Neural progenitor cell (in vitro differentiated cells): Measurements from ENCODE around the gene TEAD3. TPM values are rescaled to one million over a fixed set of nuclear protein-coding genes. Genes with fewer than 3 reads are reported as not detected.

ENCODE experiments used
- DNase-seq: peaks from one replicate; pipeline ENCODE4 v3.0.0-alpha.2; 2016; ENCODE audit warnings: low spot score
- H2AFZ ChIP-seq: fragments of 200-600 bp; sonication (generic); replicated peaks from 2 replicates; pipeline ENCODE4 v1.6.1; 2016; ENCODE audit warnings: antibody characterized with exemption
- H3F3A ChIP-seq: fragments of 200-600 bp; sonication (generic); 2 replicates; pipeline ENCODE4 v1.6.1; 2016; ENCODE audit warnings: antibody characterized with exemption, low read depth
- H3K27ac ChIP-seq: fragments of 200-600 bp; sonication (generic); 2 replicates; pipeline ENCODE4 v1.5.1; 2016; ENCODE audit warnings: mild to moderate bottlenecking
- H3K27me3 ChIP-seq: fragments of 200-600 bp; sonication (generic); 2 replicates; pipeline ENCODE4 v1.6.1; 2016; ENCODE audit warnings: mild to moderate bottlenecking, moderate library complexity
- H3K36me3 ChIP-seq: fragments of 200-600 bp; sonication (generic); 2 replicates; pipeline ENCODE4 v1.5.1; 2016
- H3K4me1 ChIP-seq: fragments of 200-600 bp; sonication (generic); 2 replicates; pipeline ENCODE4 v1.6.1; 2016; ENCODE audit warnings: mixed run types
- H3K4me2 ChIP-seq: fragments of 200-600 bp; sonication (generic); 2 replicates; pipeline ENCODE4 v1.6.1; 2016
- H3K4me3 ChIP-seq: fragments of 200-600 bp; sonication (generic); 2 replicates; pipeline ENCODE4 v1.5.1; 2016
- H3K79me2 ChIP-seq: fragments of 200-600 bp; sonication (generic); 2 replicates; pipeline ENCODE4 v1.6.1; 2016; ENCODE audit warnings: low read depth
- H3K9ac ChIP-seq: fragments of 200-600 bp; sonication (generic); 2 replicates; pipeline ENCODE4 v1.6.1; 2016
- H3K9me3 ChIP-seq: fragments of 200-600 bp; sonication (generic); 2 replicates; pipeline ENCODE4 v1.5.1; 2016; ENCODE audit warnings: low read depth
- H4K20me1 ChIP-seq: fragments of 200-600 bp; sonication (generic); 2 replicates; pipeline ENCODE4 v1.6.1; 2016; ENCODE audit warnings: low read depth
- H3K27ac Mint-ChIP-seq: 3 replicates; pipeline ENCODE4 v1.8.0; 2021; ENCODE audit warnings: mixed read lengths
- H3K27me3 Mint-ChIP-seq: 2 replicates; pipeline ENCODE4 v1.8.0; 2022; ENCODE audit warnings: low read depth, mild to moderate bottlenecking, inconsistent platforms, moderate library complexity, mixed read lengths; ENCODE audit not compliant: insufficient read depth
- H3K36me3 Mint-ChIP-seq: 3 replicates; pipeline ENCODE4 v1.8.0; 2021; ENCODE audit warnings: mixed read lengths
- H3K4me1 Mint-ChIP-seq: 3 replicates; pipeline ENCODE4 v1.8.0; 2021; ENCODE audit warnings: mixed read lengths
- H3K4me3 Mint-ChIP-seq: 3 replicates; pipeline ENCODE4 v1.8.0; 2021; ENCODE audit warnings: mild to moderate bottlenecking, moderate library complexity, mixed read lengths
- H3K9me3 Mint-ChIP-seq: 3 replicates; pipeline ENCODE4 v1.8.0; 2020; ENCODE audit warnings: mixed read lengths
- CTCF ChIP-seq: fragments of 200-600 bp; sonication (generic); IDR thresholded peaks from 2 replicates; pipeline ENCODE4 v1.5.1; 2017; ENCODE audit warnings: antibody characterized with exemption, mild to moderate bottlenecking
- EZH2 ChIP-seq: fragments of 200-600 bp; sonication (generic); IDR thresholded peaks from 2 replicates; pipeline ENCODE4 v1.6.1; 2017; ENCODE audit warnings: antibody characterized with exemption, mild to moderate bottlenecking, moderate library complexity
- EZH2phosphoT487 ChIP-seq: fragments of 200-600 bp; sonication (generic); IDR thresholded peaks from 2 replicates; pipeline ENCODE4 v1.6.1; 2017; ENCODE audit warnings: antibody characterized with exemption
- total RNA-seq: library from RNA; depleted of rRNA; stranded (reverse); fragments of >200 nt; gene quantifications from 2 replicates; pipeline ENCODE4 v1.2.3, GENCODE V29; 2015; ENCODE audit warnings: low replicate concordance

Gene TEAD3
- total RNA-seq, 1 donor from 2014 or later, result 9.7 TPM

GRCh38 chr6:35508027-35508426 is 11.1 kb upstream of the TEAD3 start:
- Histone ChIP-seq H2AFZ (no peak overlapping the region), H3K4me1 (peaks cover 38% of the 10 kb centered on the region), H3K4me3 (no peak overlapping the region), H3K27ac (no peak overlapping the region), H3K9me3 (no peaks in the 10 kb centered on the region), H3K36me3 (no peaks in the 10 kb centered on the region), H3K4me2 (no peak overlapping the region), H3K9ac (no peak overlapping the region), H3K27me3 (peaks cover 10% of the 10 kb centered on the region), H3K79me2 (no peaks in the 10 kb centered on the region), H4K20me1 (no peaks in the 10 kb centered on the region), H3F3A (peaks cover 13% of the 10 kb centered on the region)
- DNase-seq, result no peak
- Mint-ChIP-seq H3K36me3 (no peaks in the 10 kb centered on the region), H3K4me3 (no peak overlapping the region), H3K27me3 (peaks cover 20% of the 10 kb centered on the region), H3K27ac (no peak overlapping the region), H3K4me1 (peaks cover 42% of the 10 kb centered on the region), H3K9me3 (no peaks in the 10 kb centered on the region)
- TF ChIP-seq EZH2phosphoT487 (no peak), EZH2 (no peak), CTCF (no peak)

DNA sequence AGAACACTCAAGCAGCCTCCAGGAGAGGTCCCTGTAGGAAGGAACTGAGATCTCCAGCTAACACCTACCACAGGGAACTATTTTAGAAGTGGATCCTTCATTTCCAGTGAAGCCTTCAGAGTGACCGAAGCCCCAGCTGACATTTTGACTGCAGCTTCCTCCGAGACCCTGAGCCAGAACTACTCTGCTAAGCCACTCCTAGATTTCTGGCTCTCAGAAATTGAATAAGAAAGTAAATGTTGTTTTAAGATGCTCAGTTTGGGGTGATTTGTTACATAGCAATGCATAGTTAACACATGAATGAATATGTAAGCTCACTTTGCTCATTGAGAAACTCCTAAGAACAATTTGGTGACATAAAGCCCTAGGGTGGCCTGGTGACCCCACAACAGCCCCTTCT is 10.3 kb upstream of the TEAD3 start:
- peaks cover 13% of the 10 kb centered on the region for H3F3A ChIP-seq
- H3K9me3 ChIP-seq, result no peaks in the 10 kb centered on the region
- TF ChIP-seq EZH2phosphoT487 (no peak), EZH2 (no peak), CTCF (no peak)
- no peak overlapping the region for H3K4me2 ChIP-seq
- no peaks in the 10 kb centered on the region for H3K9me3 Mint-ChIP-seq
- H3K27me3 Mint-ChIP-seq, result peaks cover 22% of the 10 kb centered on the region
- H2AFZ ChIP-seq, result no peak overlapping the region
- no peaks in the 10 kb centered on the region for H4K20me1 ChIP-seq
- H3K79me2 ChIP-seq, result no peaks in the 10 kb centered on the region
- H3K4me1 ChIP-seq, result peaks cover 31% of the 10 kb centered on the region
- no peak overlapping the region for H3K4me3 Mint-ChIP-seq
- H3K4me1 Mint-ChIP-seq, result peaks cover 36% of the 10 kb centered on the region
- H3K36me3 ChIP-seq, result no peaks in the 10 kb centered on the region
- H3K27ac Mint-ChIP-seq, result no peak overlapping the region
- peaks cover 10% of the 10 kb centered on the region for H3K27me3 ChIP-seq
- H3K36me3 Mint-ChIP-seq, result no peaks in the 10 kb centered on the region
- H3K4me3 ChIP-seq, result no peak overlapping the region
- H3K27ac ChIP-seq, result no peak overlapping the region
- DNase-seq, result no peak
- H3K9ac ChIP-seq, result no peak overlapping the region

- Histone ChIP-seq H3F3A (peaks cover 13% of the 10 kb centered on the region), H3K36me3 (no peaks in the 10 kb centered on the region), H3K79me2 (no peaks in the 10 kb centered on the region), H3K4me1 (peaks cover 29% of the 10 kb centered on the region), H3K4me2 (no peak overlapping the region), H4K20me1 (no peaks in the 10 kb centered on the region), H3K9ac (no peak overlapping the region), H3K27ac (no peak overlapping the region), H3K9me3 (no peaks in the 10 kb centered on the region), H3K4me3 (no peak overlapping the region), H2AFZ (no peak overlapping the region), H3K27me3 (peaks cover 10% of the 10 kb centered on the region)
- no peak for DNase-seq
- H3K4me1 Mint-ChIP-seq, result peaks cover 35% of the 10 kb centered on the region
- H3K4me3 Mint-ChIP-seq, result no peak overlapping the region
- no peaks in the 10 kb centered on the region for H3K36me3 Mint-ChIP-seq
- H3K27me3 Mint-ChIP-seq, result peaks cover 22% of the 10 kb centered on the region
- TF ChIP-seq EZH2phosphoT487 (no peak), EZH2 (no peak), CTCF (no peak)
- no peaks in the 10 kb centered on the region for H3K9me3 Mint-ChIP-seq
- H3K27ac Mint-ChIP-seq, result no peak overlapping the region
Measured at GRCh38 chr6:35506536-35506935, 9.7 kb upstream of the TEAD3 start.

DNA sequence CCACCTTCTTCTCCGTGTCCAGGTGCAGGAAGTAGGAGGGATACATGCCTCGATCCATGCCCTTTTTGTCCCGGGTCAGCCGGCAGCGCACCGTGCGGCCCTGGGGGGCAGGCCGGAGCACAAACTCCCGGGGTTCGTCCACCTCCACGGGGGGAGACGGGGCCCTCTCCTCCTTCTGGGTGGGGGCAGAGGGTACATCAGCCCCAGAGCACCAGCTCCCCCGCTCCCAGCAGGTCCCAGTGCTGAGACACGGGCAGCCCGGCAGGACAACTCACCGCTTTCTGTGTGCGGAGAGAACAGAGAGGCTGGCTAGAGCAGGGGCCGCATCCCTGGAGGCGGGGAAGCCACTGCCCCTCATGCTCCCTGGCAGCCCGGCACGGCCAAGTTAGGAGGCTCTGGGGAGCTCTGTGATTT is 9.1 kb upstream of the TEAD3 start:
- Histone ChIP-seq H3F3A (peaks cover 13% of the 10 kb centered on the region), H3K4me1 (peaks cover 29% of the 10 kb centered on the region), H3K4me2 (no peak overlapping the region), H3K9ac (no peak overlapping the region), H3K9me3 (no peaks in the 10 kb centered on the region), H2AFZ (peak overlapping the region; percentile 88), H3K27ac (no peak overlapping the region), H3K4me3 (no peak overlapping the region), H3K27me3 (peaks cover 10% of the 10 kb centered on the region), H4K20me1 (no peaks in the 10 kb centered on the region), H3K36me3 (no peaks in the 10 kb centered on the region), H3K79me2 (no peaks in the 10 kb centered on the region)
- Mint-ChIP-seq H3K27ac (no peak overlapping the region), H3K4me1 (peaks cover 35% of the 10 kb centered on the region), H3K4me3 (no peak overlapping the region), H3K9me3 (no peaks in the 10 kb centered on the region), H3K36me3 (no peaks in the 10 kb centered on the region), H3K27me3 (peaks cover 19% of the 10 kb centered on the region)
- TF ChIP-seq EZH2 (no peak), CTCF (no peak), EZH2phosphoT487 (no peak)
- DNase-seq, result no peak
